Naive thymus-derived CD8-positive, alpha-beta T cell (primary cell): ENCODE data around the gene SLC34A3. TPM values are rescaled to one million over a fixed set of nuclear protein-coding genes. Genes with fewer than 3 reads are reported as not detected.

Experiments used
- ATAC-seq, 2 donors: fragments of 150-1000 bp; cut with Tn5 transposase in 1 of 2; sonication (Bioruptor Pico), chemical (Tn5 transposase) in 1 of 2; 1 replicate in 1 of 2; 2 replicates in 1 of 2; pipeline ENCODE4 v1.10.0; 2021; ENCODE audit warnings: mild to moderate bottlenecking in 2 of 2, moderate library complexity in 2 of 2
- POLR2A ChIA-PET: fragments of 350-600 bp; sonication (Branson Sonifier 250); formaldehyde crosslinking; loops from one replicate; lab custom pipeline; 2021; ENCODE audit warnings: antibody characterized with exemption; lab: Charles Lee
- DNase-seq, 10 donors: peaks; one replicate each; pipeline versions ENCODE4 v3.0.0 to v3.0.0-alpha.2; 2020 to 2022
- H3K27ac Mint-ChIP-seq, 10 donors: one replicate each; pipeline ENCODE4 v1.8.0; 2020 to 2022; ENCODE audit warnings: mild to moderate bottlenecking in 10 of 10, mixed read lengths in 10 of 10, moderate library complexity in 4 of 10, inconsistent platforms in 1 of 10
- H3K27me3 Mint-ChIP-seq, 5 donors: one replicate each; pipeline ENCODE4 v1.8.0; 2021 to 2022; ENCODE audit warnings: mixed read lengths in 5 of 5
- H3K36me3 Mint-ChIP-seq, 3 donors: one replicate each; pipeline ENCODE4 v1.8.0; 2020 to 2022; ENCODE audit warnings: mixed read lengths in 3 of 3, mild to moderate bottlenecking in 2 of 3, inconsistent platforms in 1 of 3
- H3K4me1 Mint-ChIP-seq, 4 donors: one replicate each; pipeline ENCODE4 v1.8.0; 2021 to 2022; ENCODE audit warnings: mixed read lengths in 4 of 4
- H3K4me3 Mint-ChIP-seq, 10 donors: one replicate each; pipeline ENCODE4 v1.8.0; 2020 to 2022; ENCODE audit warnings: mild to moderate bottlenecking in 10 of 10, mixed read lengths in 10 of 10, moderate library complexity in 6 of 10, inconsistent platforms in 1 of 10
- H3K9me3 Mint-ChIP-seq, 9 donors: one replicate each; pipeline ENCODE4 v1.8.0; 2020 to 2022; ENCODE audit warnings: mixed read lengths in 9 of 9, mild to moderate bottlenecking in 3 of 9, inconsistent platforms in 1 of 9, moderate library complexity in 1 of 9
- polyA plus RNA-seq, 3 donors: library from polyadenylated mRNA; unstranded; fragments of 300-500 nt; fragmentation: Illumina TruSeq; gene quantifications; one replicate each; pipeline ENCODE4 v1.2.3, GENCODE V29; 2021
- total RNA-seq, 8 experiments: library from RNA in 2 of 8; stranded (reverse) in 2 of 8; gene quantifications; one replicate each; pipeline ENCODE4 v1.2.3 and lab custom pipeline; 2021 to 2026

Gene SLC34A3
- total and polyA plus RNA-seq, 5 experiments from 2014 or later = not detected

DNA sequence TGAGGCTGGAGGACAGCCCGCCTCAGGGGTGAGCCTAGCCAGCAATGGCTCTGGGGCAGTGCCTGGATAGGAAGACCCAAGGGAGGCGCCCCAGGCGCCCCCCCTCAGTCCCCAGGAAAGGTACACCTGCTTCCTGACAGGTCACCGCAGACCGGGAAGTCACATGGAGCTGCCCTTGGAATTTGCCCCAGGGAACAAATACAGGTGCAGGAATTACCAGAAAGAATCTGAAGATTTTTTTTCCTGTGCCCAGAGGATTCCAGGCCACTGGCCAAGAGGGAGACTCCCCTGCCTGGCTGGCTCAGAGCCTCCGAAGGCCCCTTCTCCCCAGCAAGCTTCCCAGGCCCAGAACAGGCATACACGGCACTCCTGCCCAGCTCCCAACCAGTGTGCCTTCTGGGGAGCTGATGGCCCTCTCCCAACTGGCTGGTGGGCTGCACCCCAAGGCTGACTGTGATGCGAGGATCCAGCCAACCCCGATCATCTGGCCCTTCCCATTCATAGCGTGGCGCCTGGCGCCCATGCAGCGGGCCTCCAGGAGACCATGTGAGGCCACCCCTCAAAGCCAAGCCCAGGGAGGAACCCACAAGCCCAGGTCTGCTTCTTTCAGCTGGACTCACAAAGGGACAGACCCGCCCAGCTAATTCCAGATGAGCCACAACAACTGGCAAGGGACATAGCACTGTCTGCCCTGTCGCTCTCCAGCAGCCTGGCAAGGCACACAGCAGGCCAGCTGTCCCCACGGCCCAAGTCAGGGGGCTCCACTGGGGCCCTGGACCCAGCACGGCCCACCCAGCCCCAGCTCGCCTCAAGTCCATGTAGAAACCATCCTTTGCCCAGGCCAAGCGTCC, 32.4 kb upstream of the SLC34A3 start:
- Mint-ChIP-seq H3K4me1 (peaks cover 7 to 23% (median 15%) of the 10 kb centered on the region in 4 donors), H3K36me3 (no peaks in the 10 kb centered on the region), H3K9me3 (no peaks in the 10 kb centered on the region), H3K27ac (peak overlapping the region in 2 of 10 donors; percentile 41 to 43), H3K4me3 (peak overlapping the region in 6 of 10 donors; percentile 16 to 68 (median 41)), H3K27me3 (no peaks in the 10 kb centered on the region)
- DNase-seq = no peak
- POLR2A ChIA-PET = interaction anchor here (1.1 to 11.7 kb wide), 4 partner anchors 8 to 69 kb away, joined by 3 to 135 read pairs (median 6); partner anchors contain the start of genes ANAPC2, RNF208, SSNA1 and TUBB4B
- no peak for ATAC-seq

DNA sequence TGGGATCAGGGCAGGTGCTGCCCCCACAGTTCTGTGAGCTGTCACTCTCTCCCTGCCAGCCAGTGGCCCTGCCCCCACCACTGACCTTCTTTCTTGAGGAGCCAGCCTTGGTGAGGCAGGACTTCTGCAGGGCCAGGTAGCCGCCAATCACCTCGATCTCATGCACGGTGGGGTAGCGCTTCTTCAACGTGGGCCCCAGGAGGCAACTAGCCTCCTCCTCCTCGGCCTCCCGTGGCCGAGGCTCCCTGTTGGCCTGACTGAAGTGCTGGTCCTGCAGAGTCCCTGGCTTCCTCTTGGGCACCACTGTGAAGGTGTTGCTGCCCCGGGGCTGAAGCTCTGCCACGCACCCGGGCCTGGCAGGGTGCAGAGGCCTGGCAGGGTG, 31.8 kb upstream of the SLC34A3 start:
- Mint-ChIP-seq H3K27me3 (no peaks in the 10 kb centered on the region), H3K9me3 (no peaks in the 10 kb centered on the region), H3K4me3 (peak overlapping the region in 4 of 10 donors; percentile 10 to 60 (median 28)), H3K36me3 (no peaks in the 10 kb centered on the region), H3K4me1 (peaks cover 7 to 29% (median 15%) of the 10 kb centered on the region in 4 donors), H3K27ac (no peak overlapping the region)
- ATAC-seq (no peak), DNase-seq (no peak)
- POLR2A ChIA-PET = interaction anchor here (0.5 to 11.7 kb wide), 5 partner anchors 9 to 69 kb away, joined by 3 to 135 read pairs (median 5); partner anchors contain the start of genes ANAPC2, RNF208, SSNA1 and TUBB4B

DNA sequence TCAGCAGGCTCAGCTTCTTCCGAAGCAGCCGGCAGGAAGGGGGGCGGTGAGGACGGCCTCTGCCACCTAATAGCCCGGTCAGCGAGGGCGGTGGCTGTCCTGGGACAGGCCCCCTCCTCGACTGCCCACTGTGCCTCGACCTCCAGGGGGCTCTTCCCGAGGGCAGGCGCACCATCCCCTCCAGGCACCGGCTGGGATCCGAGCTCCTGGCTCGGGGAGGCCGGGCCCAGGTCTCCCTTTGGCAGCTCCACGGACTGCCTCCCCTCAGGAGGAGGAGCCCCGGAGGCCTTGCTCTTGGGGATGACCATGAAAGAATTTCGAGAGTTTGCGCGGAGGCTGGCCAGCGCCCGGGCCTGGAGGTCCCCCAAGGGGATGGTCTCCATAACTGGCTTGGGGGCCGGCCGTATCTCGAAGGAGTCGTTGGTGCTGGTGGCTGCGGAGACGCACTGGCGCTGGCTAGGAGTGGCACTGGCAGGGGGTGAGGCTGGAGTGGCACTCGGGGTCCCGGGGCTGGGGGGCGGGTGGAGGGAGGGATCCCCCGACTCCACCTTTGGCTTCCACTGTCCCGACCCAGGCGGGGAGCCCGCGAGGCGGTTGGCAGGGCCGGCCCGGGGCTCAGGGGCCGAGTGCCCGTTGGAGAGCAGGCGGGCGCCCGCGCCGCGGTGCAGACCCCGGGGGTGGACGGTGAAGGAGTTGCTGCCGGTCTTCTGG, 31.1 kb upstream of the SLC34A3 start:
- POLR2A ChIA-PET = interaction anchor here (0.5 to 11.7 kb wide), 5 partner anchors 9 to 70 kb away, joined by 3 to 135 read pairs (median 5); partner anchors contain the start of genes ANAPC2, RNF208, SSNA1 and TUBB4B
- Mint-ChIP-seq H3K4me3 (peak overlapping the region; percentile 60 to 86 (median 78)), H3K9me3 (no peaks in the 10 kb centered on the region), H3K4me1 (peaks cover 7 to 36% (median 20%) of the 10 kb centered on the region in 4 donors), H3K27me3 (no peaks in the 10 kb centered on the region), H3K36me3 (no peaks in the 10 kb centered on the region), H3K27ac (peak overlapping the region in 2 of 10 donors; percentile 59 to 86)
- no peak for DNase-seq
- ATAC-seq = no peak

DNA sequence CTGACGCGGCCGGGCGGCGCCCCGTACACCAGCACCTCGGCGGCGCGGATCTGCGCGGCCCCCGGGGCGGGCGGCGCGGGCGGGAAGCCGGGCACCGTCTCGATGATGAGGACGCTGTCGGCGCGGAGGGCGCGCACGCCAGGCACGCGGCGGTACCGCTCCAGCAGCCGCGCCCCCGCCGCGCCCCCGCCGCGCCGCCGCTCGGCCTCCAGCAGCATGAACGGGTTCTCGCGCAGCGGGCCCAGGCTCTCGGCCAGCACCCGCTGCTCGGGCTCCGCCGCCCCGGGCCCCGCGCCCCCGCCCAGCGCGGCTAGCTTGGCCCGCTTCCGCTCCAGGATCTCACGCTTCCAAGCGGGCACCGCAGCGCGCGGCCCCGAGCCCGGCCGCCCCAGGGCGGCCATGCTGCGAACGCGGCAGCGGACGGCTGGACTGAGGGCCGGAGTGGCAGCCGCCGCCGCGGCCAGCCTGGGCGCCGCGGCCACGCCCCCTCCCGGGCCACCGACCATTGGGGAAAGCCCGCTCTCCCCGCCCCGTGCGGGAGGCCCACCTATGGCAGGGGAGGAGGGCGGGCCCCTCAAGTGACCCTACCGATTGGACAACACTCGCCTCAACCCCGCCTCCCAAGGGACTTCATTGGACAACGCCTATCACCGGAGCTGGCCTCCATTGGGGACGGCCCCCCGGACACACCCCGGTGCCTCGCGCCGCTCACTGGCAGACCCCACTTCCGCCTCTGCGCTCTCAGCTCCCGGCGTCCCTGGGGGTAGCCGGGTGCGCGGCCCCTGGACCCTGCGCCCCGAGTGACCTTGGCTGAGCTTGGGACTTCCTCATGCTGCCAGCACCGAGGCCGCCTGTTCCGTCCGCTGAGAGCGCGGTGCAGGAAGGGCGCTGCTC, 30.1 kb upstream of the SLC34A3 start, which contains the start of gene TPRN:
Gene TPRN (minus strand): TSS at position 431 of the 894 bp plus-strand sequence. CDS start 30 bp downstream, at position 401.
- no peaks in the 10 kb centered on the region for H3K36me3 Mint-ChIP-seq
- DNase-seq (peak; percentile 94 to 99 (median 98)), ATAC-seq (peak; percentile 93 to 95)
- POLR2A ChIA-PET = interaction anchor here (0.6 to 11.7 kb wide), 18 partner anchors 10 to 1184 kb away, joined by 3 to 135 read pairs (median 4); partner anchors contain the start of genes ANAPC2, CYSRT1, GRIN1 and MAN1B1
- peaks cover 9 to 39% (median 22%) of the 10 kb centered on the region in 4 donors for H3K4me1 Mint-ChIP-seq
- H3K27ac Mint-ChIP-seq = peak within 1 kb of the TSS; percentile 48 to 90 (median 80)
- H3K27me3 Mint-ChIP-seq = no peaks in the 10 kb centered on the region
- H3K9me3 Mint-ChIP-seq = no peaks in the 10 kb centered on the region
- H3K4me3 Mint-ChIP-seq = peak within 1 kb of the TSS; percentile 76 to 92 (median 85)

DNA sequence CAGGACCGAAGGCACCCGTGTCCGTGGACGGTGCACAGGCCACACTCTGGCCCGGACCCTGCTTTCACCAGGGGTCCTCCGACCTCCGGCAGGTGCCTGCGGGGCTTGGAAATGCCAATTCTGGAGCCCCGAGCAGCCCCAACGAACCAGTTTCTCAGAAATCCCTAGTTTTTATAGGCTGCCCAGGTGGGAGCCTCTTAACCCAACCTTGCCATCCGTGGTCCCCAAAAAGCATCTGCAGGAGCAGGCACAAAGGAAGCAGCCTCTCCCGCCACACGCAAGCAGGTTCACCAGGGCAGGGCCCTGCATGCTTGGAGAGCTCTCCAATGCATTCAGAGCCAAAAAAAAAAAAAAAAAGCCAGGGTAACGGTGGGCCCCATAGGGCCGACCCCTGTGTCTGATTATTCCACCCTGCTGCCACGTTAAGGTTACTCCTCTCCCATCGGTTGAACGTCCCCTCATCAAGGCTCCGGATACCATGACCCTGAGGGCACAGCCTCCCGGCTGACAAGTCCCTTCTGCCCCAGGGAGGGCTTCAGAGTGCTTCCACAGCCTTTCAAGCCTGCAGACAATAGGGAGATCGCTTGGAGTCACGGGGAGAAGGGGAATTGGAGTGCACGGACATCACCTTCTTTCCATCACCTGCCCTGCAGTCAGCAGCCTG, 29.4 kb upstream of the SLC34A3 start:
- no peaks in the 10 kb centered on the region for H3K9me3 Mint-ChIP-seq
- DNase-seq (no peak), ATAC-seq (no peak)
- H3K4me1 Mint-ChIP-seq = peaks cover 10 to 45% (median 29%) of the 10 kb centered on the region in 4 donors
- no peaks in the 10 kb centered on the region for H3K36me3 Mint-ChIP-seq
- H3K4me3 Mint-ChIP-seq = peak overlapping the region; percentile 76 to 92 (median 85)
- no peaks in the 10 kb centered on the region for H3K27me3 Mint-ChIP-seq
- peak overlapping the region; percentile 48 to 90 (median 80) for H3K27ac Mint-ChIP-seq
- POLR2A ChIA-PET = interaction anchor here (0.6 to 11.7 kb wide), 19 partner anchors 11 to 1185 kb away, joined by 3 to 135 read pairs (median 4); partner anchors contain the start of genes ANAPC2, CYSRT1, GRIN1 and MAN1B1

DNA sequence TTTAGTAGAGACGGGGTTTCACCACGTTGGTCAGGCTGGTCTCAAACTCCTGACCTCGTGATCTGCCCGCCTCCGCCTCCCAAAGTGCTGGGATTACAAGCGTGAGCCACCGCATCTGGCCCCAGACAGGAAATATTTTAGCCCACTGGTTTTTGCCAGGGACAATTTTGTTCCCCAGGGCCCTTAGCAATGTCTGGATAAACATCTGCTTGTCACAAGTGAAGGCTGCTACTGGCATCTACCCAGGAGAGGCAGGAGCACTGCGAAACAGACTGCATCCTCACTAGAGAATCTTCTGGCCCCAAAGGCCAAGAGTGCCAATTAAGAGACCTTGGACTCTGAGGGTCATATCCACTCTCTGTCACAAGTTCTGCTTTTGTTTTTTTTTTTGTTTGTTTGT, 27.7 kb upstream of the SLC34A3 start:
- no peak for DNase-seq
- no peak overlapping the region for H3K27ac Mint-ChIP-seq

DNA sequence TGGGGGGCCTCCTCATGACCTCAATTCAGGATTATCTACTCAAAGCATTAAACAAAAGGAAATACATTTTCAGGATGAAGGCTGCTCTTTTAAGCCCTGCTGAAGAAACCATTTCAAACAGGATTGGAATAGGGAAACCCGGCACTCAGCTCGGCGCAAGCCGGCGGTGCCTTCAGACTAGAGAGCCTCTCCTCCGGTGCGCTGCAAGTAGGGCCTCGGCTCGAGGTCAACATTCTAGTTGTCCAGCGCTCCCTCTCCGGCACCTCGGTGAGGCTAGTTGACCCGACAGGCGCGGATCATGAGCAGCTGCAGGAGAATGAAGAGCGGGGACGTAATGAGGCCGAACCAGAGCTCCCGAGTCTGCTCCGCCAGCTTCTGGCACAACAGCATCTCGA, 26.0 kb upstream of the SLC34A3 start:
- Mint-ChIP-seq H3K36me3 (peaks cover 0 to 14% (median 0%) of the 10 kb centered on the region in 3 donors), H3K4me3 (peak overlapping the region; percentile 86 to 95 (median 92)), H3K9me3 (no peaks in the 10 kb centered on the region), H3K27me3 (no peaks in the 10 kb centered on the region), H3K27ac (peak overlapping the region; percentile 75 to 97 (median 94)), H3K4me1 (peaks cover 22 to 57% (median 47%) of the 10 kb centered on the region in 4 donors)
- ATAC-seq = no peak
- no peak for DNase-seq
- POLR2A ChIA-PET = interaction anchor here (0.6 to 11.7 kb wide), 7 partner anchors 14 to 320 kb away, joined by 3 to 135 read pairs (median 5); partner anchors contain the start of genes ANAPC2, CYSRT1, MAN1B1 and RNF208

More for the DNA sequence above, 27.7 kb upstream of the SLC34A3 start:
- peak overlapping the region in 4 of 10 donors; percentile 4 to 54 (median 32) for H3K4me3 Mint-ChIP-seq
- H3K27me3 Mint-ChIP-seq = no peaks in the 10 kb centered on the region
- peaks cover 22 to 59% (median 43%) of the 10 kb centered on the region in 4 donors for H3K4me1 Mint-ChIP-seq
- H3K36me3 Mint-ChIP-seq = peaks cover 0 to 9% (median 0%) of the 10 kb centered on the region in 3 donors
- POLR2A ChIA-PET = interaction anchor here (0.7 to 11.7 kb wide), 6 partner anchors 12 to 156 kb away, joined by 3 to 135 read pairs (median 7); partner anchors contain the start of genes ANAPC2, CYSRT1, MAN1B1 and RNF208
- no peaks in the 10 kb centered on the region for H3K9me3 Mint-ChIP-seq
- ATAC-seq = no peak

DNA sequence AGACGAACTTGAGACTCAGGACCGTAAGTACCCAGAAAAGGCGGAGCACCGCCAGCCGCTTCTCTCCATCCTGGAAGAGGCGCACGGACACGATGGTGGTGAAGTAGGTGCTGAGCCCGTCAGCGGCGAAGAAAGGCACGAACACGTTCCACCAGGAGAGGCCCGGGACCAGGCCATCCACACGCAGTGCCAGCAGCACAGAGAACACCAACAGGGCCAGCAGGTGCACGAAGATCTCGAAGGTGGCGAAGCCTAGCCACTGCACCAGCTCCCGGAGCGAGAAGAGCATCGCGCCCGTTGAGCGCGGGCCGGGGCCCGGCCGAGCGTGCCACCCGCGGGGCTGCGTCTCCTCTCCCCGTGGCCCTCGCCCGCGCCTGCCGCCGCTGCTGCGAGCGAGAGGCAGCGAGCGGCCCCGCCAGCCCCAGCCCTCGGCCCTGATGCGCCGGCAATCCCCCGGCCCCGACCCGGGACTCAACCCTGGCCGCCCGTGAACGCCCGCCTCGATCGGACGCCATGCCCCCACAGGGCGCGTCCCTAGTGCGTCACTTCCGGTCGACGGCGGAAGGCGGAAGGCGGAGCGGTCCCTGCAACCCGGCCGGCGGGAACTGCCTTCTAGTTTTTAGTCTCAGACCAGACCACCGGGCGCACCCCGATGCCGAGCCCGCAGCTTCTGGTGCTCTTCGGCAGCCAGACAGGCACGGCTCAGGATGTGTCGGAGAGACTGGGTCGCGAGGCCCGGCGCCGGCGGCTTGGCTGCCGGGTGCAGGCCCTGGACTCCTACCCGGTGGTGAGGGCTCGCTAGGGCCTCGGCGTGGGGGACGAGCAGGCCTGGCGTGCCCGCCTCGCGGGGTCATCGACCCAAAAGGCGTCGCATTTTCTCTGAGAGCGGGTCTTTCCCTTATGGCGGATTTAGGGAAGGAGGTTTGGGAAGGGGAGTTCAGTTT, 25.3 kb upstream of the SLC34A3 start, which contains the start of the genes NDOR1 and TMEM203:
Gene NDOR1 (plus strand): TSS at position 575 of the 944 bp plus-strand sequence. CDS start 78 bp downstream, at position 653.
Gene TMEM203 (minus strand): TSS at position 523 of the 944 bp plus-strand sequence. CDS start 234 bp downstream, at position 289.
- peak within 1 kb of the TSS; percentile 75 to 97 (median 94) for H3K27ac Mint-ChIP-seq
- POLR2A ChIA-PET = interaction anchor here (0.6 to 11.7 kb wide), 8 partner anchors 15 to 119 kb away, joined by 3 to 135 read pairs (median 6); partner anchors contain the start of genes ANAPC2, CYSRT1, MAN1B1 and RNF208
- H3K4me1 Mint-ChIP-seq = peaks cover 22 to 57% (median 47%) of the 10 kb centered on the region in 4 donors
- peak; percentile 58 to 59 for ATAC-seq
- DNase-seq = peak; percentile 87 to 96 (median 92)
- H3K4me3 Mint-ChIP-seq = peak within 1 kb of the TSS; percentile 86 to 95 (median 92)
- peaks cover 0 to 14% (median 0%) of the 10 kb centered on the region in 3 donors for H3K36me3 Mint-ChIP-seq
- H3K9me3 Mint-ChIP-seq = no peaks in the 10 kb centered on the region
- H3K27me3 Mint-ChIP-seq = no peaks in the 10 kb centered on the region

DNA sequence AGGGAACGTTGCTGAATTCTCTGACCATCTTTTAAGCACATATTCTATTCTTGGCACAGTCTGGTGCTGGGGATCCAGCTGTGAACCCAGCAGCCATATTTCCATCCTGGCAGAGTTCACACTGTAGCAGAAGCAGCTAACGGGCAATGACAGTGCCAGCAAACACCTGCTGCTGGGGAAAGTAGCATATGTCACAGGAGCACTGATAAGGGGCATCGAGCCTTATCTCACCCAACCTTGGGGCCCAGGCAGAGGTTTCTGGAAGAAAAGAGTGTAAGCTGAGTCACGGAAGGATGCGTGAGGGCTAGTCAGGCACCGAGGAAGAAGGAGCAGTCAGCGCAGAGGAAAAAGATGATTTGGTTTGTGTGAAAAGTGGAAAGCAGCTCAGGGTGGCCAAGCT, 24.1 kb upstream of the SLC34A3 start:
- Mint-ChIP-seq H3K4me1 (peaks cover 20 to 50% (median 39%) of the 10 kb centered on the region in 4 donors), H3K27me3 (no peaks in the 10 kb centered on the region), H3K36me3 (peaks cover 0 to 14% (median 0%) of the 10 kb centered on the region in 3 donors), H3K27ac (peak overlapping the region; percentile 74 to 97 (median 90)), H3K9me3 (no peaks in the 10 kb centered on the region), H3K4me3 (peak overlapping the region; percentile 79 to 95 (median 92))
- ATAC-seq = no peak
- no peak for DNase-seq
- POLR2A ChIA-PET = interaction anchor here (1.1 to 11.7 kb wide), 3 partner anchors 16 to 77 kb away, joined by 3 to 135 read pairs (median 85); partner anchors contain the start of genes ANAPC2, CYSRT1, RNF208 and SSNA1
